Measurements from ENCODE around the gene MAN1C1.

GRCh38 chr1:25727635-25728286 lies 111.2 kb downstream of the MAN1C1 start:
- peak; percentile 51; the same call in 1 of the 2 replicates for TF ChIP-seq GATA2 (CRISPR knock-in tag; IDR thresholded peaks at IDR 0.05)
- TF ChIP-seq POLR2AphosphoS5 (IDR thresholded peaks at IDR 0.05; ENCODE audit: low read depth, low read length), result no peak
- TF ChIP-seq CTCF (IDR thresholded peaks at IDR 0.05), result no peak
- TF ChIP-seq GABPA (IDR thresholded peaks at IDR 0.05; ENCODE audit: low read depth), result no peak
- TF ChIP-seq YY1 (IDR thresholded peaks at IDR 0.05; ENCODE audit: low read depth), result no peak
- 0 out of 2 replicates have a peak, but pooled peaks have one; percentile 37 for TF ChIP-seq NFIC (IDR thresholded peaks at IDR 0.05; ENCODE audit: borderline replicate concordance)
- peak in 1 of 2 experiments; percentile 70; a peak in 2 of 4 replicates for TF ChIP-seq EP300 (IDR thresholded peaks at IDR 0.05; ENCODE audit: borderline replicate concordance in 1 of 2, low read depth in 1 of 2, low read length in 1 of 2)
